Right atrium auricular region (tissue), 2 donors: ENCODE results near the gene OR6C75. TPM values are rescaled to one million over a fixed set of nuclear protein-coding genes. Genes with fewer than 3 reads are reported as not detected.
"Not testable (repeated sequence)": the region's sequence is repeated elsewhere in the genome, so short reads cannot be mapped to it uniquely, and the experiment has no call there.

Source experiments
- DNase-seq: peaks from one replicate; pipeline ENCODE4 v3.0.0-alpha.2; 2019; ENCODE audit warnings: low spot score
- H3K27ac ChIP-seq, 2 donors: fragments of 200-600 bp; sonication (generic); 1 replicate in 1 of 2; 2 replicates in 1 of 2; pipeline ENCODE4 v1.5.1; 2016 to 2019
- H3K27me3 ChIP-seq, 2 donors: fragments of 200-600 bp; sonication (generic); one replicate each; pipeline versions ENCODE4 v1.5.1 to v1.6.0; 2017 to 2019
- H3K36me3 ChIP-seq: fragments of 200-600 bp; sonication (generic); one replicate; pipeline ENCODE4 v1.5.1; 2016
- H3K4me1 ChIP-seq, 2 donors: fragments of 200-600 bp; sonication (generic); one replicate each; pipeline versions ENCODE4 v1.5.1 to v1.6.0; 2017 to 2019
- H3K4me3 ChIP-seq, 2 donors: fragments of 200-600 bp; sonication (generic); 1 replicate in 1 of 2; 2 replicates in 1 of 2; pipeline ENCODE4 v1.5.1; 2017 to 2019; ENCODE audit warnings: mild to moderate bottlenecking in 1 of 2, moderate library complexity in 1 of 2
- H3K9me3 ChIP-seq, 2 donors: fragments of 200-600 bp; sonication (generic); one replicate each; pipeline ENCODE4 v1.5.1; 2019
- total RNA-seq, 2 donors: library from RNA; depleted of rRNA; stranded (reverse); fragments of >200 nt; gene quantifications; one replicate each; pipeline ENCODE4 v1.1.0, GENCODE V29; 2016
- TF ChIP-seq, protein P1 (sequence below), 2 donors: fragments of 200-600 bp; sonication (generic); IDR thresholded peaks; one replicate each; pipeline ENCODE4 v1.5.1; 2019; ENCODE audit warnings: antibody characterized with exemption in 2 of 2

Gene OR6C75
- total RNA-seq, result not detected

DNA sequence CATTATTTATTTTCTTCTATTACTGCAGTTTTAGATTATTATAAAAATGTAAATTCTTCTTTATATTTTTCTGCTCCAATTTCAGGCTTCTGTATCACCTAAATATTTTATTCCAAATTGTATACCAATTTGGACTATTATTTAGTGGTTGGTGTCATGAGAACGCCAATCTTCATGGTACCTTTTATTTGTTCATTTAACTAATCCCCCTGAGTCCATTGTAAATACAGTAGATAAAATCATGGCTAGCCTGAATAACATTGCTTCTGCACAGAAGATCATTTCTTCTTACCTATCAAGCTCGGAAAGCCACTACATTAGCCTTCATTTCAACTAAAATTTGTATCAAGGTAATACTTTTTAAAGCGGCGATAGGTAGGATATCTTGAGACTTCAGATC lies at the start of gene OR6C75:
TSS of gene OR6C75 (plus strand) at position 301 of the 400 bp plus-strand sequence. CDS start 2,136 bp downstream, outside the sequence.
- Histone ChIP-seq H3K9me3 (no peaks in the 10 kb centered on the region), H3K27me3 (no peaks in the 10 kb centered on the region), H3K27ac (no peak within 1 kb of the TSS), H3K36me3 (no peaks in the 10 kb centered on the region), H3K4me1 (no peaks in the 10 kb centered on the region), H3K4me3 (no peak within 1 kb of the TSS)
- TF ChIP-seq, protein P1, sequence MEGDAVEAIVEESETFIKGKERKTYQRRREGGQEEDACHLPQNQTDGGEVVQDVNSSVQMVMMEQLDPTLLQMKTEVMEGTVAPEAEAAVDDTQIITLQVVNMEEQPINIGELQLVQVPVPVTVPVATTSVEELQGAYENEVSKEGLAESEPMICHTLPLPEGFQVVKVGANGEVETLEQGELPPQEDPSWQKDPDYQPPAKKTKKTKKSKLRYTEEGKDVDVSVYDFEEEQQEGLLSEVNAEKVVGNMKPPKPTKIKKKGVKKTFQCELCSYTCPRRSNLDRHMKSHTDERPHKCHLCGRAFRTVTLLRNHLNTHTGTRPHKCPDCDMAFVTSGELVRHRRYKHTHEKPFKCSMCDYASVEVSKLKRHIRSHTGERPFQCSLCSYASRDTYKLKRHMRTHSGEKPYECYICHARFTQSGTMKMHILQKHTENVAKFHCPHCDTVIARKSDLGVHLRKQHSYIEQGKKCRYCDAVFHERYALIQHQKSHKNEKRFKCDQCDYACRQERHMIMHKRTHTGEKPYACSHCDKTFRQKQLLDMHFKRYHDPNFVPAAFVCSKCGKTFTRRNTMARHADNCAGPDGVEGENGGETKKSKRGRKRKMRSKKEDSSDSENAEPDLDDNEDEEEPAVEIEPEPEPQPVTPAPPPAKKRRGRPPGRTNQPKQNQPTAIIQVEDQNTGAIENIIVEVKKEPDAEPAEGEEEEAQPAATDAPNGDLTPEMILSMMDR (IDR thresholded peaks at IDR 0.05), result no peak
- DNase-seq, result no peak

DNA sequence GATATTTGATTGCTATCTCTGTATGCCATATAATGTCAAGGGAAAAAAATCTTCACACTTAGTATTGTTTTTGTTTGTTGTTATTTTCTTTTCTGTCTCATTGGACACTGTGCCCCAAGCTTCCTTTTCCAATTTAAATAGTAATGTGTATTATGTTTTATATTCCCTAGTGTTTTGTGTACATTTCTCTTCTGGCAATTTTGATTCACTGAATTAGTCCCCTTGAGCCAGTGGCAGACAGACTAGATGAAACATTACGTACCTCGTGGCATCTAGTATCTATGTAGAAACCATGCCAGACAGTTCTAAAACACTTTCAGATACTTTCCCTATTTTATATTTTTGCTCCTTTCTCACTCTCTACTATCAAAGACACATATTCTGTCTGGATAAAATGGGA lies 48.7 kb upstream of the OR6C75 start, which contains the start of gene OR6C1:
TSS of gene OR6C1 (plus strand) at position 301 of the 400 bp plus-strand sequence. CDS start 6,257 bp downstream, outside the sequence.
- no peak for DNase-seq
- Histone ChIP-seq H3K36me3 (no peaks in the 10 kb centered on the region), H3K9me3 (no peaks in the 10 kb centered on the region), H3K27me3 (no peaks in the 10 kb centered on the region), H3K27ac (no peak within 1 kb of the TSS), H3K4me3 (no peak within 1 kb of the TSS), H3K4me1 (no peaks in the 10 kb centered on the region)
- TF ChIP-seq, protein P1 (IDR thresholded peaks at IDR 0.05), result no peak

GRCh38 chr12:55320201-55320600 lies 42.6 kb upstream of the OR6C75 start:
- H3K27me3 ChIP-seq, result no peaks in the 10 kb centered on the region
- DNase-seq, result no peak
- H3K4me3 ChIP-seq, result no peak overlapping the region
- no peaks in the 10 kb centered on the region for H3K36me3 ChIP-seq
- no peak overlapping the region for H3K27ac ChIP-seq
- H3K9me3 ChIP-seq, result no peaks in the 10 kb centered on the region
- TF ChIP-seq, protein P1 (IDR thresholded peaks at IDR 0.05), result no peak
- H3K4me1 ChIP-seq, result no peaks in the 10 kb centered on the region

DNA sequence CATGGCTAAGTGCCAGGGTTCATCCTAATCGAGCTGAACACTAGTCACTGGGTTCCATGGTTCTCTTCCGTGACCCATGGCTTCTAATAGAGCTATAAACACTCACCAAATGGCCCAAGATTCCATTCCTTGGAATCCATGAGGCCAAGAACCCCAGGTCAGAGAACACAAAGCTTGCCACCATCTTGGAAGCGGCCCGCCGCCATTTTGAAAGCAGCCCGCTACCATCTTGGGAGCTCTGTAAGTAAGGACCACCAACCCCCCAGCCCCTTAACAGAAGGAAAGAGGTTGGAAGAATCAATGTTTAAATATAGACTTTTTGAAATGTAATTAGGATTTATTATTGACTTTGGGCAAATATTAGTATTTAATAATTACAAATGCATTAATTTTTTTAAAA lies 37.0 kb upstream of the OR6C75 start:
- H3K4me1 ChIP-seq, H3K27ac ChIP-seq, H3K4me3 ChIP-seq, DNase-seq, H3K36me3 ChIP-seq, H3K27me3 ChIP-seq, H3K9me3 ChIP-seq: not testable (repeated sequence)

DNA sequence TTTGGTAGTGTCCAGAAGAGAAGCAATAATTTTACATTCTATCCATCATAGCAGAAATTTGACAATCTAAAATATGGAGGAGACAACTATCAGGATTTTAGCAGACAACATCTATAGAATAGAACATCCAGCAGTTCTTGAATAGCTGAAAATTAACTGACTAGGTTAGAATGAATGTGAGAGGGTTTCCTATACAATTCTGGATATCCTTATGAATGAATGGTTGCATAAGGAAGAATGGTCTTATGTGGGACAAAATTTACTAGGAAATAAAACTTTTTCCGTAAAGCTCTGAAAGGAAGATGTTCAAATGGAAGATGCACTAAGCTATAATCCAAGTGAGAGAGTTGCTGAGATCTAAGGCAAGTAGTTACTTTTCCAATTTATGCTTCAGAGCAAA lies 32.3 kb upstream of the OR6C75 start, which contains the start of gene OR6C3:
TSS of gene OR6C3 (plus strand) at position 301 of the 400 bp plus-strand sequence. CDS start 955 bp downstream, outside the sequence.
- no peaks in the 10 kb centered on the region for H3K9me3 ChIP-seq
- no peaks in the 10 kb centered on the region for H3K27me3 ChIP-seq
- TF ChIP-seq, protein P1 (IDR thresholded peaks at IDR 0.05), result no peak
- H3K4me1 ChIP-seq, result no peaks in the 10 kb centered on the region
- no peak for DNase-seq
- no peak within 1 kb of the TSS for H3K4me3 ChIP-seq
- no peaks in the 10 kb centered on the region for H3K36me3 ChIP-seq
- H3K27ac ChIP-seq, result no peak within 1 kb of the TSS

GRCh38 chr12:55336002-55336401 lies 26.8 kb upstream of the OR6C75 start:
- TF ChIP-seq, protein P1 (IDR thresholded peaks at IDR 0.05), result no peak
- H3K27me3 ChIP-seq, result no peaks in the 10 kb centered on the region
- no peaks in the 10 kb centered on the region for H3K36me3 ChIP-seq
- no peaks in the 10 kb centered on the region for H3K9me3 ChIP-seq
- no peak overlapping the region for H3K27ac ChIP-seq
- H3K4me1 ChIP-seq, result no peaks in the 10 kb centered on the region
- H3K4me3 ChIP-seq, result no peak overlapping the region
- DNase-seq, result no peak

DNA sequence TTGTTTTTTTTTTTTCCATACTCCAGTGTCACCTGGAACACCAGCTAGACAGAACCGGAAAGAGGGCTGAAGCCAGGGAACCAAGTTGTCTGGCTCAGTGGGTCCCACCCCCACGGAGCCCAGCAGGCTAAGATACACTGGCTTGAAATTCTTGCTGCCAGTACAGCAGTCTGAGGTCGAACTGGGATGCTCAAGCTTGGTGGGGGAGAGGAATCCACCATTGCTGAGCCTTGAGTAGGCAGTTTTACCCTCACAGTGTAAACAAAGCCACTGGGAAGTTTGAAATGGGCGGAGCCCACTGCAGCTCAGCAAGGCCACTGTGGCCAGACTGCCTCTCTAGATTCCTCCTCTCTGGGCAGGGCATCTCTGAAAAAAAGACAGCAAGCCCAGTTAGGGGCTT lies 7.4 kb upstream of the OR6C75 start:
- H3K4me1 ChIP-seq, H3K27me3 ChIP-seq, DNase-seq, H3K36me3 ChIP-seq, H3K9me3 ChIP-seq, H3K27ac ChIP-seq, H3K4me3 ChIP-seq: not testable (repeated sequence)
